ENCODE results near the gene TSPAN3.

Gene TSPAN3

GRCh38 chr15:77021088-77021481 lies 49.8 kb downstream of the TSPAN3 start:
- no peak for DNase-seq

DNA sequence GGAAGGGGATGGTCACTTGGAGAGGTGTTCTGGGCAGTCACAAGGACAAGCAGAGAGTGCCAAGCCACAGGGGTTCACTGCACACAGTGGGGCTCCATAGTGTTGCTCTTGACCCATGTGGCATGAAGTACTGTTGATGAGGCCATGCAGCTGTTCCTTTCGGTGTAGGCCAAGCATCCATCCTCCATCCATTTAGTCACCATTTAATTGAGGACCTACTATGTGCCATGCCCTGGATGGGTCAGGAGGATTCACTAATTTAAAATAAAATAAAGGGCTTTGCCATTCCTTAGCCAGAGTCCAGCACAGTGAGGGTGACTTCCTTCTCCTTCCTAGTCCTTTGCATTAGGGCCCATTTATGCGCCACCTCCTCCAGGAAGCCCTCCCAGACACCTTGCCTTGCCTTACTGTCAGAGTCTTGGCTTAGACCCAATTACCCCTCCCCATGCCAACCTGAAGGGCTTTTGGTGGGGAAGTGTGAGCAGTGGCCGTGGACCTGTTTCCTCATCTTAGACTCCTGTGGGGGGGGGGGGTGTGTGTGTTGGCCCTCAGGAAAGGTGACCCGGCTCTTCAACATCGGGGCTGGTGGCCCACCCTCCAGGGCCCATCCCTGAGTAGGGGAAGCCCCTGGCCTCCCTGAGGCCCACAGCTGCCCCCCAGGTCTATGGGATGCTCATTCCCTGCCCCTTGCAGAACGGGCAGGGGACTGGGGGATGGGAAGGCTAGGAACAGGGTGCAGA lies 50.4 kb downstream of the TSPAN3 start:
- DNase-seq = no peak

- no peak for DNase-seq
Measured at GRCh38 chr15:77019521-77020331, 51.2 kb downstream of the TSPAN3 start.

DNA sequence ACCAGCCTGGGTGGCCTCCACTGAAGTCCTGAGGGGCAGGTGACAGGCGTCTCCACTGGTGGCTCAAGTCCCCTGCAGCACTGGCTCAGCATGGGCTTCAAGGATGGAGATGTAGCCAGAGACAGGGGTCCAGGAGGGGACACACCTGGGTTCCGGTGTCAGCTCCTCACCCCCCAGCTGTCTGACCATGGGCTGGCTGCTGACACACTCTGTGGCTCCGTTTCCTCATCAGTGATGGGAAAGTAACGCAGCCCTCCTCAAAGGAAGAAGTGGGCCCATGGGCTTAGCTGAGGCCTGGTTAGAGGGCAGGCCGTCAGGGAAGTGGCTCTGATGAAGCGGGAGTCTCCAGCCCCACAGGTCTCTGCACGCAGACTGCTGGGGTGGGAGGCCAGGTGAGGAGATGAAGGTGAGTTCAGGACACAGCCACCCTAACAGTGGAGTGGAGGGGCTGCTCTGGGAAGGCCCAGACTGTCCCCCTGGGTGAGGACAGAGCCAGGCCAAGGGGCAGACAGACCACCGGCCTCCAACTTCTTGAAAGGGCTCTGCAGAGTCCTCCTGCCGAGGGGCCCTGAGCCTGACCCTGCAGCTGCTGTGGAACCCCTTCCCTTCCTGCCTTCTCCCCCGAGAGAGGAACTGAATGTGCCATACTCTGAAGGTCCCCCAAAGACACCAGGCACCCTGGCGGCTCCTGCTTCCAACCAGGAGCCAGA lies 52.0 kb downstream of the TSPAN3 start:
- no peak for DNase-seq

DNA sequence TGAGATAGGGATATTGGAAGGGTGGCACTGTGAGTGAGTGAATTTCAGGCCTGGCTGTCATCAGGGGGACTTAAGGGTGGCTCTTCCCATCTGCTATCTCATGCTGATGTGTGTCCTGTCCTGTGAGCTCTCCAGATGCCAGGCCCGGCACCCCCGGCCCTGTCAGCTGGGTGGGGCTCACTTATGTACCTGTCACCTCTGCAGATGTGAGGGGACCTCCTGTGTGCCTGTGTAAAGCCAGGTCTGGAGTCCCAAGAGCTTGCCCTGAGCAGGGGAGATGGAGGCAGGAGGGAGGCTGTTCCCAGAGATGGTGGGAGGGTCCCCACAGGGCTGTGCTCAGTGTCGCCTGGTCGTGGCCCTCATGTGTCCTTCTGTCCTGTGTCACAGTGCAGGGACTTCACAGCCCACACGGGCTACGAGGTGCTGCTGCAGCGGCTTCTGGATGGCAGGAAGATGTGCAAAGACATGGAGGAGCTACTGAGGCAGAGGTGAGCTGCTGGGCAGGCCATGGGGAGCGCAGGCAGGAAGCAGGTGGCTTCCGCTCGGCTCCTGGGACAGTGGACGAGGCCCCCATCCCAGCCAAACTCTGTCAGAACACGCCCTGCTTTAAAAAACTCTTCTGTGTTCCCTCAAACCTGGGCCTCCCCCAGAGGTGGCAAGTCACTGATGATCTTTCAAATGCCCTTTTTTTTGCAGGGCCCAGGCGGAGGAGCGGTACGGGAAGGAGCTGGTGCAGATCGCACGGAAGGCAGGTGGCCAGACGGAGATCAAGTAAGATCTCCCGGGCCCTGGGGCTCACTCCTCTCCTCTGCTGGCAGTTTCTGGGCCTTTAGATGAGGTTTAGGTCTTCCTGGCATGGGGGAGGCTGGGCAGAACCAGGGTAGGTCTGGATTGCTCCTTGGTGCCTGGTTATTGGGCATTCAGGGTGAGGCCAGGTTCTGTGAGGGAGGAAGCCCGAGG lies 52.9 kb downstream of the TSPAN3 start:
- no peak for DNase-seq

DNA sequence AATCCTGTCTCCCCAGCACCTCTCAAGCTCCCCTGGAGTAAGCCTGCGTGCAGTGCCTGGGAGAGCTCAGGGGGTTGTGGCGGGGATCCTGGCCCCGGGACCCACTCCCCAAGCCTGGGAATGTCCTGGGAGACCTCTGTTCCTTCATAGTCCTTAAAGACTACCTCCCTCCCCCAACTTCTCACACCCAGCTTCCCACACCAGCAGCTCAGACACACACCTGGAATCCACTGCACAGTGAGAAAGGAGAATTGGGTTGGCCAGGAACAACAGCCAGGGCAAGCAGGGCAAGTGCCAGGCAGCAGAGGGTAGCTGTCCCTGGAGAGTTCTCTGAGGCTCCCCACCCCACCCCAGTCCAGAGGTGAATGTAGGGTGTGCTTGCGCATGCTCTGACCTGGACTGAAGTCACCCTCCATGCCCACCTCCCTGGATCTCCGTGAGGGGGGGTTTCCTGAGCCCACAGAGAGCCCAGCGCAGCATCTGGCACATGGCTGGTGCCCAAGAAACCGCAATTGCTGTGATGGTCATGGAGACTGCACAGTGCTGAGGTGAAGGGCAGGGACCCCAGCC lies 53.7 kb downstream of the TSPAN3 start:
- no peak for DNase-seq

DNA sequence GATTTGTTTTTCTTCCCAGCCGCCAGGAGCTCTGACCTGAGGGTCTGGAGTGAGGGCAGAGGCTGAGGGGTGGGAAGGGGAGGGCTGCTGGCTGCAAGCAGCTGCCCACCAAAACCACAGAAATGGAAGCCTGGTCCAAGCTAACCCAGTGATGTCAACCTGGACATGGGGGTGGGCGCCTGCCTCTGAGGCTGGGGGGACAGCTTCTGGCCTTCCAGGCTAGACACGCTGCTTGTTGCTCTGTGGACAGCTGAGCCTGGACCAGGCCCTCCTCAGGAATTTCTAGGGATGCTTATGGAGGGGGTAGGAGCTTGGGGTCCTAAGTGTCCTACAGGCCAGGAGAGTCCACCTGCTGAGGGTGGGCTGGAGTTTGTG lies 54.6 kb downstream of the TSPAN3 start:
- no peak for DNase-seq

GRCh38 chr15:77015646-77016320 lies 55.1 kb downstream of the TSPAN3 start:
- DNase-seq = no peak

DNA sequence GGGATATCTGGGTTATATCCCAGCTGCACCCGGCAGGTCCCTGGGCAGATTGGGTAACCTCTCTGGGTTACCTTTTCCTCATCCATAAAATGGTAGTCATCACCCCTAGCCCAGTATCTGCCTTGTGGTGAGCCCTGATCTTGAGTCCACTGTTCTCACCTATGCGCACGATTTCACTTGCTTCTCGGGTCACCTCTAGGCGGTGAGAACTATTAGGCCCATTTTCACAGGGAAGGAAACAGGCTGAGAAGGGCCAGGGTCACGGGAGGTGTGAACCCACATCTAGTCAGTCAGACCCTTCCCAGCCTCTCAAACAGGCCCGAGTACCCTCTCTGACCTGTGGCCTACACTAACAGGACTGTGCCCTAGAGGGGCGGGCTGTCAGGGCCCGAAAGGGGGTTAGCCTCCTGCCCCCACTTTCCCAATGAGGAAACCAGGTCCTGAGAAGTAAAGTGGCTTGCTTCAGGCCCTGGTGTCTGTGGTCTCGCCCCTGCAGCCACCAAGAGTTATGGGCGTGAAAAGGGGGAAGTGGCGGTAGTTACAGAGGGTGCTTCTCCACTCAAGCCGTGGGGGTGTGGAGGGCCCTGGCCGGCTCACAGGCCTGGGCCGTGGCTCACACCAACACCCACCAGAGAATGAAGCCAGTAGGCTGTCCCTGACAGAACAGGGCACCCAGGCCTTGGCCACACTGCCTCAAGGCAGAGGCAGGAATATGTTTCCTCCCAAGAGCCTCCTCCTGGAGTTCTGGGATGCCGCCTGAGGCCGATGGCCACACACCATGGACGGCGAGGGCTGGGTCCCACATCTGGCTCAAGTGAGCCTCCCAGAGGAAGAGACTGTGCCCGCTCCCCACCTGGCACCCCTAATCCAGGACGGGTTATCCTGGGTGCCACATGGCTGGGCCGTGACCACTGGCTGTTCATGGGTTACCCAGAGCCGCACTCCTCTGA lies 56.5 kb downstream of the TSPAN3 start:
- no peak for DNase-seq

- DNase-seq = no peak
Measured at GRCh38 chr15:77013776-77014131, 57.2 kb downstream of the TSPAN3 start.

GRCh38 chr15:77012868-77013267 lies 58.0 kb downstream of the TSPAN3 start:
- no peak for DNase-seq

DNA sequence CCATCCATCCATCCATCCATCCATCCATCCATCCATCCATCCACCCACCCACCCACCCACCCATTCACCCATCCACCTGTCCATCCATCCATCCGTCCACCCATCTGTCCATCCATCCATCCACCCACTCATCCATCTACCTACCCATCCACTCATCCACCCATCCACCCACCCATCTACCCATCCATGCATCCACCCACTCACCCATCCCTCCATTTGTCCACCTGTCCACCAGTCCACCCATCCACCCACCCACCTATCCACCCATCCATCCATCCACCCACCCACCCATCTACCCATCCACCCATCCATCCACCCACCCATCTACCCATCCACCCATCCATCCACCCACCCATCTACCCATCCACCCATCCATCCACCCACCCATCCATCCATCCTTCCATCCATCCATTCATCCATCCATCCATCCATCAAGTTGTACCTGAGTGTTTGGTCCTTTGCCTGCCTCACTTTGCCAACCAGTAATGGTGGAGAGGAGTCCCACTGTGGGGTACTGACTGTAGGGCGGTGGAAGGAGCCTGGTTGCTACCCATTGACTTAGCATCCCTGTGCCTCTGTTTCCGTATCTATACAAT lies 58.7 kb downstream of the TSPAN3 start:
- DNase-seq = no peak

DNA sequence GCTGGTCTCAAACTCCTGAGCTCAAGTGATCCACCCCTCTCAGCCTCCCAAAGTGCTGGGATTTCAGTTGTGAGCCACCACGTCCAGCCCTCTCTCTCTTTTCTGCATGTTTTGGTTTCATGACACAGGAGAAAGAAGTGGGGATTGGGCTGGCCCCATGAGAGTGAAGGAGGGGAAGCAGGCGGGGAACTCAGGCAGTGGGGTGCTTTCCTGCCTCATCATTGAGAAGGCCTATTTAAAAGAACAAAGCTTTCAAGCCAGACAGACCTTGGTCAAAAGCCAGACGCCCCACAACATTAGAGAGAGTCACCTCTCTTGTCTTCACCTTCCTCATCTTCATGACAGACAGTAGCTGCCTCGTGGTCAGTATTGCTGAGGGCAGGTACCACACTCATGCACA lies 60.1 kb downstream of the TSPAN3 start:
- no peak for DNase-seq

DNA sequence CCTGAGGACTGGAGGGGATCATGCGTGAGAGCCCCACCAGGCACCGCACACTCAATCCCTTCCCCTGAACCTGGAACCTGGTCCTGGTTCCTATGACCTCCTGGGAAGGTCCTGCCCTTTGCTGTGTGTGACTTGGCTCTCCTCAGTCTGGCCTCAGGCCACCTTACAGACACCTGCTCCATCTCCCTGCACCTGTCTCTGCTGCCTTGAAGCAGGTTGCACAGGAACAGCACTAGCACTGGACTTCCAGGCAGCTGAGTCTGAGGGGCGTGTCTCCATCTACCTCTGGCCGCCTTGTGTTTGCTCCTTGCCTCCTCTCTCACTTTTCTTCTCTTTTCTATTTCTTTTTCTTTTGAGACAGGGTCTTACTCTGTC lies 60.6 kb downstream of the TSPAN3 start:
- no peak for DNase-seq

DNA sequence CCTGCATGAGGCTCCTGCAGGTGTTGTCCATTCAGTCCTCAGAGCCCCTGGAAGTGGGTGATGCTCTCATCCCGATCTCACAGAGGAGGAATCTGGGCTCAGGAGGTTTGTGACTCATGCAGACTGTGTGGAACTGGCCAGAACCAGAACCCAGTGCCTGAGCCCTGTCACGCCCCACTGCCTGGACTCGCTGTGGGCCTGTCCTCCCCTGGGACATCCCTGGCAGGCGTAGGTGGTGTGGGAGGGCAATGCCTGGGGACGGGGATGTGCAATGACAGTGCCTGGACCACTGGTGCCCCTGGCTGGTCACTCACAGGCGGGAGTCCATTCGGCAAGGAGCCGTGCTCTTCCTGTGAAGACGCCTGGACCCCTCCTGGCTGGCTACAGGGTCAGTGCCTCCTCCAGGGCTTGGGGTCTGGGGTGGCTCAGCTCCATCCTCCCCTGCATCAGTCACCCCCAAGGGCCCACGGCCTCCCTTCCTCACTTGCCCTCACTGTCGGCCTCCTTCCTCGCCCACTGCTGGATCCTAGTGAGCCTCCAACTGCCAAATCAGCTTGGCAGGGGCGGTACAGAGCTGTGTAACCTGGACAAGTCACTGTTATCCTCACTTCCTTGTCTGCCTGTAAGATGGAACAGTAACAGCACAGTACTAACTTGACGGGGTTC lies 61.1 kb downstream of the TSPAN3 start:
- no peak for DNase-seq

- DNase-seq = no peak
Measured at GRCh38 chr15:77009176-77009575, 61.7 kb downstream of the TSPAN3 start.

DNA sequence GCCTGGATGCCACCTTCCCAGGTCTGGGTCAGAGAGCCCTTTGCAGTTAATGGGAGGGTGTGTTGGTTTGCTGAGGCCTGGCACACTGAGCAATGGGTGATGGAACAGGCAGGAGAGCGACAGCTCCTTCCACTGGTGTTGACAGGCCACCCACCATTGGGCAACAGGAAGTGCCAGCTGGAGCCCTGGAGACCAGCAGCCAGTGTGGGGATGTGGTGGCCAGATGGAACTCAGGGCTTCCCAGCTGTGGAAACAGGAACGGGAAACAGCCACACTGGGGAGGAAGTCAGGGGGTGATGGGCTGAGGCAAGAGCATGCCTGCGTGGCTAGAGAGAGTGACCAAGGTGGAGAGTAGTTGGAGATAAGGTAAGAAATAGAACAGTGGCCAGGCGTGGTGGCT lies 66.7 kb downstream of the TSPAN3 start:
- peak in 1 of 2 donors; percentile 26 for DNase-seq

GRCh38 chr15:77002954-77003912 lies 67.7 kb downstream of the TSPAN3 start:
- DNase-seq = peak; percentile 3 to 49

Measured in hippocampal formation (tissue), 2 donors.